Ishikawa (cell line): Measurements from ENCODE around the gene SORBS2.

Experiments
- CEBPB ChIP-seq: IDR thresholded peaks from 2 replicates; pipeline ENCODE4 v1.6.1; 2012
- CREB1 ChIP-seq: IDR thresholded peaks from 2 replicates; pipeline ENCODE4 v1.6.1; 2012; ENCODE audit warnings: low read depth
- EGR1 ChIP-seq: IDR thresholded peaks from 2 replicates; pipeline ENCODE4 v1.6.1; 2012
- EP300 ChIP-seq: IDR thresholded peaks from 2 replicates; pipeline ENCODE4 v1.6.1; 2012; ENCODE audit warnings: borderline replicate concordance
- FOXM1 ChIP-seq: IDR thresholded peaks from 2 replicates; pipeline ENCODE4 v1.6.1; 2012; ENCODE audit warnings: low read depth, borderline replicate concordance
- NFIC ChIP-seq: IDR thresholded peaks from 2 replicates; pipeline ENCODE4 v1.6.1; 2012
- RAD21 ChIP-seq: IDR thresholded peaks from 2 replicates; pipeline ENCODE4 v1.6.1; 2012; ENCODE audit warnings: low read depth
- TAF1 ChIP-seq: IDR thresholded peaks from 2 replicates; pipeline ENCODE4 v1.6.1; 2012; ENCODE audit warnings: low read depth, mild to moderate bottlenecking
- TCF12 ChIP-seq: IDR thresholded peaks from 2 replicates; pipeline ENCODE4 v1.6.1; 2012; ENCODE audit warnings: low read depth
- TEAD4 ChIP-seq: IDR thresholded peaks from 2 replicates; pipeline ENCODE4 v1.6.1; 2012
- YY1 ChIP-seq: IDR thresholded peaks from 2 replicates; pipeline ENCODE4 v1.6.1; 2012; ENCODE audit warnings: low read depth
- ZBTB7A ChIP-seq: IDR thresholded peaks from 2 replicates; pipeline ENCODE4 v1.6.1; 2012; ENCODE audit warnings: low read depth
- TF ChIP-seq, protein P1 (sequence below): IDR thresholded peaks from 2 replicates; pipeline ENCODE4 v1.6.1; 2012
- TF ChIP-seq, protein P2 (sequence below): IDR thresholded peaks from 2 replicates; pipeline ENCODE4 v1.6.1; 2012; ENCODE audit warnings: low read depth, mild to moderate bottlenecking
- TF ChIP-seq, protein P3 (sequence below): IDR thresholded peaks from 2 replicates; pipeline ENCODE4 v1.6.1; 2012

The SORBS2 gene

DNA sequence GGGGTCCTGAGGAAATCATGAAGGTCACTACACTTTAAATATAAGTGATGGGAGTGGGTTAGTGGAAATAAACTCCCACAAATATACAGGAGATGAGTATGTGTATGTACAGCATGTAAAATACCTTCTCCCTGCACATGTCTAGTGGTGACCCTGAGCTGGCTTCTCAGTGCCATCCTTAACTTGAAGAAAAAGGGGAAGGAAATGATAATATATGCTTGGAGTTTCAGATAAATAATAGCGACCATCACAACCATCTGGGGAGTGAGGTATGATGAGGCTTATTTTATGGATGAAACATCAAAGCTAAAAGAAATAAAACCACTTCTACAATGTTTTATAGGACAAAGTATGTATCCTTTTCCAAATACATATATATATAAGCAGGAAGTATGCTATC, 41.0 kb upstream of the SORBS2 start:
- TF ChIP-seq, protein P1, sequence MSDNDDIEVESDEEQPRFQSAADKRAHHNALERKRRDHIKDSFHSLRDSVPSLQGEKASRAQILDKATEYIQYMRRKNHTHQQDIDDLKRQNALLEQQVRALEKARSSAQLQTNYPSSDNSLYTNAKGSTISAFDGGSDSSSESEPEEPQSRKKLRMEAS, result no peak
- TF ChIP-seq TAF1 (no peak), TCF12 (no peak)
- TF ChIP-seq, protein P2, sequence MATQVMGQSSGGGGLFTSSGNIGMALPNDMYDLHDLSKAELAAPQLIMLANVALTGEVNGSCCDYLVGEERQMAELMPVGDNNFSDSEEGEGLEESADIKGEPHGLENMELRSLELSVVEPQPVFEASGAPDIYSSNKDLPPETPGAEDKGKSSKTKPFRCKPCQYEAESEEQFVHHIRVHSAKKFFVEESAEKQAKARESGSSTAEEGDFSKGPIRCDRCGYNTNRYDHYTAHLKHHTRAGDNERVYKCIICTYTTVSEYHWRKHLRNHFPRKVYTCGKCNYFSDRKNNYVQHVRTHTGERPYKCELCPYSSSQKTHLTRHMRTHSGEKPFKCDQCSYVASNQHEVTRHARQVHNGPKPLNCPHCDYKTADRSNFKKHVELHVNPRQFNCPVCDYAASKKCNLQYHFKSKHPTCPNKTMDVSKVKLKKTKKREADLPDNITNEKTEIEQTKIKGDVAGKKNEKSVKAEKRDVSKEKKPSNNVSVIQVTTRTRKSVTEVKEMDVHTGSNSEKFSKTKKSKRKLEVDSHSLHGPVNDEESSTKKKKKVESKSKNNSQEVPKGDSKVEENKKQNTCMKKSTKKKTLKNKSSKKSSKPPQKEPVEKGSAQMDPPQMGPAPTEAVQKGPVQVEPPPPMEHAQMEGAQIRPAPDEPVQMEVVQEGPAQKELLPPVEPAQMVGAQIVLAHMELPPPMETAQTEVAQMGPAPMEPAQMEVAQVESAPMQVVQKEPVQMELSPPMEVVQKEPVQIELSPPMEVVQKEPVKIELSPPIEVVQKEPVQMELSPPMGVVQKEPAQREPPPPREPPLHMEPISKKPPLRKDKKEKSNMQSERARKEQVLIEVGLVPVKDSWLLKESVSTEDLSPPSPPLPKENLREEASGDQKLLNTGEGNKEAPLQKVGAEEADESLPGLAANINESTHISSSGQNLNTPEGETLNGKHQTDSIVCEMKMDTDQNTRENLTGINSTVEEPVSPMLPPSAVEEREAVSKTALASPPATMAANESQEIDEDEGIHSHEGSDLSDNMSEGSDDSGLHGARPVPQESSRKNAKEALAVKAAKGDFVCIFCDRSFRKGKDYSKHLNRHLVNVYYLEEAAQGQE, result no peak

DNA sequence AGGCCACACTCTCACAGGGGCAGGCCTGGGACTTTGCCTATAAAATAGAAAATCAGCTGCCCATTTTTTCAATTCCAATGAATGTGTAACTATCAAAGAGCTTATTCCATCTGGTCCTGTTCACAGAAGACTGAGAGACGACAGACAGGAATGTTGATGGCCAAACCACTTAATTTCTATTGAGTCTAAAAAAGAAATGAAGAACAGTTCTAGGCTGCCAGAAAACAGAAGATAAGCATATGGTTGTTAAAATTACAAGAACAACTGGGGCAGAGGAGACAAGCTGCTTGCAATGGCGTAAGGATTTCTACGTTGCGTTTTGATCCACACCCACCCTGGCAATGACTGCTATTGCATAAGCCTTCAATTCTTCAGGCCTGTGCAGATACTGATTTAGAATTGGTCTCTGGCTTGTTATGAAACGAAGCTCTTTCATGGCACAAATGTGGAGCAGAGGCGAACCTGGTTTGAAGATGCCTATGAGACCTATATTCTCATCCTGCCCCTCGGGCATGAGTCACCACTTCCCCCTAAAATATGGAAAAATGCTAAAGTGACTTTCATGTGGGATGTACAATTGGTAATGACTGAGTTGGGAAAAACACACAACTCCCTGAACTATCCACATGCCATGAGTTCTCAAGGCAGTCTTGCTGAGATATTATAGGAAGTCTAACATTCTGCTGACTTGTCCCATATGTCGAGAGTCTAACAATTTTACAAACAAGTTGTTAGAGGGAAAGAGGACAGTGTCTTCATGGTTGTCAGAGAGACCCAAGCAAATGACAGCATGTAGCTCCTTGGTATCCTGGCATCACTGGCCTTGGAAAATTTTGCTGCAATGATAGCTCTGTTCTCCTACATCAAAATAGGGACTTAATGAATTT, 37.9 kb upstream of the SORBS2 start:
- TF ChIP-seq, protein P3, sequence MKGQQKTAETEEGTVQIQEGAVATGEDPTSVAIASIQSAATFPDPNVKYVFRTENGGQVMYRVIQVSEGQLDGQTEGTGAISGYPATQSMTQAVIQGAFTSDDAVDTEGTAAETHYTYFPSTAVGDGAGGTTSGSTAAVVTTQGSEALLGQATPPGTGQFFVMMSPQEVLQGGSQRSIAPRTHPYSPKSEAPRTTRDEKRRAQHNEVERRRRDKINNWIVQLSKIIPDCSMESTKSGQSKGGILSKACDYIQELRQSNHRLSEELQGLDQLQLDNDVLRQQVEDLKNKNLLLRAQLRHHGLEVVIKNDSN, result no peak
- TF ChIP-seq TAF1 (no peak), NFIC (no peak), RAD21 (no peak), FOXM1 (no peak), EP300 (no peak), EGR1 (no peak), CREB1 (no peak), TCF12 (no peak), ZBTB7A (no peak), YY1 (no peak), TEAD4 (no peak), CEBPB (no peak)
- TF ChIP-seq, protein P1, result no peak
- TF ChIP-seq, protein P2, result no peak

DNA sequence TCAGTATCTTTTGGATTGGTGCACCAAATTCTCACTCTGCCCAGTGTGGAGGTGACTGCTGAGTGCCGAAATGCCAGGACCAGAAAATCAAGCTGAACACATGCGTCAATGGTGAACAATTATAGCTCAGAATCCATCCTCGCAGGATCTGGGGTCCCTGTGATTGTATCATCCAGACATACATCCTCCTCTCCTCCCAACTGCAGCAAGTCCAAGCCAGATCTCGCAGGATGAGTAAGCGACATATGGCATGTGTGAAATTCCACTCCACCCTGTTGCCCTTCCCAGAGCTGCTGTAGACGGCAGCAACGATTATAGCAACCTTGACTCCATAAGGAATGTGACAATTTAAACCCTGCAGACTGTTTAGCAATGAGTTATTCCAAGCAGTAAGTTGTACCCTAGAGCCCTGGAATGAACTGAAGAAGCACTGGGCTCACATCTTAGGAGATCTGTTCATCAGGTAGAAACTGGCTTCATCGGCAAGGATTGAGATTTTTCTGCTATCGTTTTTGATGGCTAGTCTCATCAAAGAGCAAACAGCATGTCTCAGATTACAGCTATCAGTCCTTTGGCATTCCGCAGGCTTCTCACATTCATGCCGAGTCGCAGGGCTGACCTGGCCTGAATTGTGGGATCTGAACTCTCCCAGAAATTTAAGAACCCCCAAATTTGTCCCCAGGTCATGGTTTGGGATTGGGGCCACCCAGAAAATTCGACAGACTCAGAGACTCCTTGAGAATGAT, 35.5 kb upstream of the SORBS2 start:
- TF ChIP-seq YY1 (no peak), NFIC (no peak), FOXM1 (no peak), TEAD4 (no peak), EP300 (no peak)

DNA sequence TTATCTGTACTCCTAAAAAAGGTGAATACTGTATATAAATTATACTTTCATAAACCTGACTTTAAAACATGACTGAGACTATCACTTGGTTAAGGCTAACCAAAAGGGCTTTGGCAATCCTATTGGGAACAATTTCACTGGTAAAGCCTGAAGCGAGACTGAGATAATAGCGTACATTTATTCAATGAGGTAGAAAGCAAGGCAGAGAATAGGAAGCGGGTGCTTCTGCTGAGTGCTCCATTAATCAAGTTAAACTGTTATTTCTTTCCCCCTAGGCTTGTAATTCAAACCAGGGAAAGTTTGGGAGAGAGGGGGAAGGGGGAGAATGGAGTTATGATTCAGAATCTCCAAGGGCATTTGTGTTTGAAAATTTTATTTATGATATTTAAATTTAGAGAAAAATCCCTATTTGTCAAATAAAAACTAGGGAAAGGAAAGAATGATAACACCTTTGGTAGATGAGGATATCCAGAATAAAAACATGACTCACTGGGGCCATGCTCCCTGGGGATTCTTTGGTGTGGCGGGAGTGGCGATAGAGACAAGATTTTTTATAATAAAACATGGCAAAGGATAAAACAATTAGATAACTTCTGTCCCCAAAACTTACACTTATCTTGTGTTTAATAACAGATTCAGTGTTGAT, 34.6 kb upstream of the SORBS2 start:
- no peak for TF ChIP-seq CREB1
- TF ChIP-seq, protein P1, result no peak
- TF ChIP-seq YY1, result no peak
- TF ChIP-seq, protein P3, result no peak
- TF ChIP-seq FOXM1, result no peak
- TF ChIP-seq TEAD4, result no peak
- TF ChIP-seq RAD21, result no peak
- TF ChIP-seq CEBPB, result no peak
- no peak for TF ChIP-seq EGR1
- no peak for TF ChIP-seq TAF1
- TF ChIP-seq, protein P2, result no peak
- TF ChIP-seq TCF12, result no peak
- no peak for TF ChIP-seq NFIC
